HL-60 (cell line): ENCODE data around the gene SGPP2.

Experiments
- DNase-seq, 2 experiments: peaks; one replicate each; pipeline ENCODE4 v3.0.0-alpha.2; 2010 to 2020; ENCODE audit warnings: low read depth in 1 of 2, low spot score in 1 of 2
- H3K27ac ChIP-seq: fragments of 250-450 bp; sonication (Bioruptor Pico); replicated peaks from 2 replicates; pipeline ENCODE4 v1.5.1; 2020; ENCODE audit warnings: mild to moderate bottlenecking, moderate library complexity
- H3K27me3 ChIP-seq: fragments of 250-450 bp; sonication (Bioruptor Pico); 2 replicates; pipeline ENCODE4 v1.5.1; 2021; ENCODE audit warnings: mild to moderate bottlenecking, moderate library complexity; ENCODE audit not compliant: insufficient read depth, poor library complexity, severe bottlenecking
- H3K4me3 ChIP-seq: replicated peaks from 2 replicates; pipeline ENCODE4 v1.5.1; 2011; ENCODE audit warnings: mild to moderate bottlenecking, control low read depth, low read length; ENCODE audit not compliant: insufficient read depth
- GABPA ChIP-seq: IDR thresholded peaks from 2 replicates; pipeline ENCODE4 v1.6.1; 2012; ENCODE audit warnings: low read depth
- POLR2AphosphoS5 ChIP-seq: IDR thresholded peaks from 2 replicates; pipeline ENCODE4 v1.6.1; 2012; ENCODE audit warnings: low read depth
- SPI1 ChIP-seq: IDR thresholded peaks from 2 replicates; pipeline ENCODE4 v1.6.1; 2012; ENCODE audit warnings: low read depth, mild to moderate bottlenecking, borderline replicate concordance
- TF ChIP-seq, protein P1 (sequence below): IDR thresholded peaks from 2 replicates; pipeline ENCODE4 v1.6.1; 2012; ENCODE audit warnings: low read depth; ENCODE audit not compliant: insufficient replicate concordance
- TF ChIP-seq, protein P2 (sequence below): IDR thresholded peaks from one replicate; pipeline ENCODE4 v1.5.1; 2011; ENCODE audit warnings: low read length, control low read depth, inconsistent platforms; ENCODE audit not compliant: insufficient read depth

The SGPP2 gene

DNA sequence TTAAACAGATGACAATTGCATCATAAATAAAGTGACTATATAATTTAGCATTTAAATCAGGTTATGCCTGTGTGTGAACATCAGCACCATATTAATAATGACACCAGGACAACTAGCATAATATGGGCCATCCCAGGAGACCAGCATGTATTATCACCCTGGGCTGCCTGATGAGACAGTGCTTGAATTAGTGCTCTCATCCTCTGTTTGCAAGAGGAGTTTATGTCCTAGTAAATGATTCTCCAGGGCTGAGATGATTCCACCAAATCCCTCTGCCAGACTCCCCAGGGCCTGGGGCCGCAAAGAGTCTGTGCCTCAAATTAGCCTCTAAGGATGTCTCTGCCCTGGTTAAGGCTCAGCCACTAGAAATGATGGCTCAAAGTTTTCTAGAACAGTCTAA is 97.7 kb downstream of the SGPP2 start:
- H3K4me3 ChIP-seq = no peak overlapping the region
- TF ChIP-seq, protein P1, sequence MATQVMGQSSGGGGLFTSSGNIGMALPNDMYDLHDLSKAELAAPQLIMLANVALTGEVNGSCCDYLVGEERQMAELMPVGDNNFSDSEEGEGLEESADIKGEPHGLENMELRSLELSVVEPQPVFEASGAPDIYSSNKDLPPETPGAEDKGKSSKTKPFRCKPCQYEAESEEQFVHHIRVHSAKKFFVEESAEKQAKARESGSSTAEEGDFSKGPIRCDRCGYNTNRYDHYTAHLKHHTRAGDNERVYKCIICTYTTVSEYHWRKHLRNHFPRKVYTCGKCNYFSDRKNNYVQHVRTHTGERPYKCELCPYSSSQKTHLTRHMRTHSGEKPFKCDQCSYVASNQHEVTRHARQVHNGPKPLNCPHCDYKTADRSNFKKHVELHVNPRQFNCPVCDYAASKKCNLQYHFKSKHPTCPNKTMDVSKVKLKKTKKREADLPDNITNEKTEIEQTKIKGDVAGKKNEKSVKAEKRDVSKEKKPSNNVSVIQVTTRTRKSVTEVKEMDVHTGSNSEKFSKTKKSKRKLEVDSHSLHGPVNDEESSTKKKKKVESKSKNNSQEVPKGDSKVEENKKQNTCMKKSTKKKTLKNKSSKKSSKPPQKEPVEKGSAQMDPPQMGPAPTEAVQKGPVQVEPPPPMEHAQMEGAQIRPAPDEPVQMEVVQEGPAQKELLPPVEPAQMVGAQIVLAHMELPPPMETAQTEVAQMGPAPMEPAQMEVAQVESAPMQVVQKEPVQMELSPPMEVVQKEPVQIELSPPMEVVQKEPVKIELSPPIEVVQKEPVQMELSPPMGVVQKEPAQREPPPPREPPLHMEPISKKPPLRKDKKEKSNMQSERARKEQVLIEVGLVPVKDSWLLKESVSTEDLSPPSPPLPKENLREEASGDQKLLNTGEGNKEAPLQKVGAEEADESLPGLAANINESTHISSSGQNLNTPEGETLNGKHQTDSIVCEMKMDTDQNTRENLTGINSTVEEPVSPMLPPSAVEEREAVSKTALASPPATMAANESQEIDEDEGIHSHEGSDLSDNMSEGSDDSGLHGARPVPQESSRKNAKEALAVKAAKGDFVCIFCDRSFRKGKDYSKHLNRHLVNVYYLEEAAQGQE = no peak
- TF ChIP-seq GABPA (no peak), SPI1 (no peak), POLR2AphosphoS5 (no peak)
- TF ChIP-seq, protein P2, sequence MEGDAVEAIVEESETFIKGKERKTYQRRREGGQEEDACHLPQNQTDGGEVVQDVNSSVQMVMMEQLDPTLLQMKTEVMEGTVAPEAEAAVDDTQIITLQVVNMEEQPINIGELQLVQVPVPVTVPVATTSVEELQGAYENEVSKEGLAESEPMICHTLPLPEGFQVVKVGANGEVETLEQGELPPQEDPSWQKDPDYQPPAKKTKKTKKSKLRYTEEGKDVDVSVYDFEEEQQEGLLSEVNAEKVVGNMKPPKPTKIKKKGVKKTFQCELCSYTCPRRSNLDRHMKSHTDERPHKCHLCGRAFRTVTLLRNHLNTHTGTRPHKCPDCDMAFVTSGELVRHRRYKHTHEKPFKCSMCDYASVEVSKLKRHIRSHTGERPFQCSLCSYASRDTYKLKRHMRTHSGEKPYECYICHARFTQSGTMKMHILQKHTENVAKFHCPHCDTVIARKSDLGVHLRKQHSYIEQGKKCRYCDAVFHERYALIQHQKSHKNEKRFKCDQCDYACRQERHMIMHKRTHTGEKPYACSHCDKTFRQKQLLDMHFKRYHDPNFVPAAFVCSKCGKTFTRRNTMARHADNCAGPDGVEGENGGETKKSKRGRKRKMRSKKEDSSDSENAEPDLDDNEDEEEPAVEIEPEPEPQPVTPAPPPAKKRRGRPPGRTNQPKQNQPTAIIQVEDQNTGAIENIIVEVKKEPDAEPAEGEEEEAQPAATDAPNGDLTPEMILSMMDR = no peak
- DNase-seq = no peak
- H3K27me3 ChIP-seq = no peaks in the 10 kb centered on the region
- no peak overlapping the region for H3K27ac ChIP-seq

DNA sequence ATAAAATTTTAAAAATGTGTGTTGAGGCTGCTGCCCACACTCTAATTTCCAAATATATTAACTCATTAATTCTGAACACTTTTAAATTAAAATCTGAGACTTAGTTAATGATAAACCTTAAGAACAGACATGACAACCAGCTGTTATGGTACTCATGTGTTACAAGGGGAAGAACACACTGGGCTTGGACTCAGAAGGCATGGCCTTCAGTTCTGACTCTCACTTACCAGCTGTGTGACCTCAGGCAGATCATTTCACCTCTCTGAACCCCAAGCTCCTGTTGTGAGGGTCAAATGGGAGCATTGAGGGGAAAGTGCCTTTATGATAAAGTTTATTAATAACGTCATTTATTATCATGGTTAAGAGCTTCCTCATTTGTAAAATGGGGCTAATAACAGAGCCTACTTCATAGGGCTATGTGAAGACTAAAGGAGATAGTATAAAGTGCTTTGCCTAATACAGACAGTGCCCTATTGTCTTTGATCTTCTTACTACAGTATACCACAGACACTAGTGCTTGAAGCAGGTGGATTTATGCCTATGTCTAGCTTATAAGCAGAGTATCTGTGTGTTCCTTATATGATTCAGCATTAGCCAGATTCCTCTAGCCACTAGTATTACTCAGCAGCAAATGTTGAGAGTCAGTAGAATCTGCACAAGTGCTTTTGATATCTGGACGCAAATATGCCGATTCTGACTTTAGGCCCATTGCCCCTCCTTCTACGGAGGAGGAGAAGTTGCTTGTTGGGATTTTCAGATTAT is 99.6 kb downstream of the SGPP2 start:
- H3K27ac ChIP-seq = no peak overlapping the region
- no peak overlapping the region for H3K4me3 ChIP-seq
- no peaks in the 10 kb centered on the region for H3K27me3 ChIP-seq
- TF ChIP-seq POLR2AphosphoS5 (no peak), SPI1 (no peak), GABPA (no peak)
- TF ChIP-seq, protein P1 = no peak
- TF ChIP-seq, protein P2 = no peak
- no peak for DNase-seq

DNA sequence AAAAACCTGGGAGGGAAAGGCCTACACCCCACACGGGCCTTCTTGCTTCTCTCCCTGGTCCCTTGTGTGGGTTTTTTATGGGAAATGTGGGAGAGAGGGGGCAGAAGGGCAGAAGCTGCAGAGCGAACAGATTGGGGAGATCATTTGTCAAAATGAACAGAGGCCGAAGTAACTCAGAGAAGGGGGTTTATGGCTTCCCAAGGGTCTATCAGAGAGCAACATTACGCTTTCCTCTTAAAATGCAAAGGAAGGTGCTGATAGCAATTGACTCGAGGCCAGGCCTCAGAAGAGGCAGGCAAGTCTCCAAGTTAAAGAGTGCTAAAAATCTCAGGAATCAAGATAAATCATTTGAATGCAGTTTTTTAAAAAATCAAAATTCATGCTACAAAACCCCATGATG is 101.5 kb downstream of the SGPP2 start:
- no peak for DNase-seq
- no peak overlapping the region for H3K27ac ChIP-seq
- TF ChIP-seq SPI1 (no peak), GABPA (no peak), POLR2AphosphoS5 (no peak)
- TF ChIP-seq, protein P2 = no peak
- no peak overlapping the region for H3K4me3 ChIP-seq
- no peaks in the 10 kb centered on the region for H3K27me3 ChIP-seq
